ENCODE data around the gene PGLYRP3. TPM values are rescaled to one million over a fixed set of nuclear protein-coding genes. Genes with fewer than 3 reads are reported as not detected.

Gene PGLYRP3
- total and polyA plus RNA-seq, 9 of the 15 experiments (the other 6 are each of a cell fraction or from before 2014, with no cell fraction given): not detected

DNA sequence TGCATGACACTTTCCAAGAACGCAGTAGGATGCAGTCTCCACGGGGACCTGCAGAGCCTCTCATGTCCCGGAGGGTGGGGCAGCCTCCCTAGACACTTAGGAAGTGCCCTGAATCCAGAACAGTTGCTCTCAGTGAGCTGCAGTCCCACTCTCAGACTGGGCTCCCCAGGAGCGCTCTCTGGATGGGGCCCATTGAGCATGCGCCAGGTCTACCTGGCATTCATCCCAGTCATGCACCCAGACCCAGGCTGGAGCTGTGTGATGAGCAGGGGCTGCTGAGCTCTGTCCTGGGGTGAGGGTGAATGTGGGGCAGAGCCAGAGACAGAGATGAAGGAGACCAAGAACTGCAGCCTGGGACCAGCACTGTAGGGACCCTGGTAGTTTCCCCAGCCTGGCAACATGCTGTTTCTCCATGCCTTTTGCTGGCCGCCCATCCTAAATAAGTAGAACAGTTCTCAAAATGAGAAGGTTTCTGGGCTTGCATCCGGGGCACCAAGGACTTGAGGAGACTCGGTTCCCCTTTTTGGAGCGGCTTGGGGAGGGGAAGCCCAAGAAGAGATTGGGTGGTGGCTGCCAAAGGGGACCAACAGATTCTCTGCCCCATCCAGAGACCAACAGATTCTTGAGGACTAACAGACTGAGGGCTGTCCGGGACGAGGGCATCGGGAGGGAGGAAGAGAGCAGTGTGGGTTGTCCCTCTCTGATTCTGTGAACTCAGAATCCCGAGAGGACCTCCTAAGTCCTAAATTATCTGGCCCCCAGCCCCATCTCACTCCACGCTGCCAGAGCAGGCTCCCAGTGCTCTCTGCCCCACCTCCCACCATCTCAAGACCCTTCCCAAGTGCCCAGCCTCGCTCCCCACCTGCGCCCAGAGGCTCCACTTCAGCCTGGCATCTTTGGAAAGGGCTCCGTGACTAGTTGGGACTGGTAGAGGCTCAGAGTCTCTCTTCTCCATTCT lies 36.9 kb upstream of the PGLYRP3 start:
- Histone ChIP-seq H4K20me1 (replicated peaks; ENCODE audit: control insufficient read depth, insufficient read depth, low read length) (peaks cover 4% of the 10 kb centered on the region), H3K27me3 (ENCODE audit: control insufficient read depth in 2 of 2, insufficient read depth in 2 of 2, low read length in 2 of 2) (peaks cover 3 to 15% of the 10 kb centered on the region in 2 experiments; a peak in 3 of 5 replicates), H3K4me2 (ENCODE audit: insufficient read depth, low read length) (no peak overlapping the region), H3K9ac (ENCODE audit: insufficient read depth in 1 of 2, low read depth in 2 of 2, low read length in 2 of 2) (no peak overlapping the region), H3K9me3 (replicated peaks; ENCODE audit: control insufficient read depth, insufficient read depth, low read depth, low read length) (no peaks in the 10 kb centered on the region), H3K79me2 (ENCODE audit: control insufficient read depth, insufficient read depth, low read length) (no peaks in the 10 kb centered on the region), H3K4me1 (replicated peaks in 1 of 2; ENCODE audit: control insufficient read depth in 2 of 2, insufficient read depth in 2 of 2, low read length in 2 of 2) (peaks cover 8 to 12% of the 10 kb centered on the region in 2 experiments), H2AFZ (ENCODE audit: low read depth, low read length) (no peak overlapping the region), H3K4me3 (no peak overlapping the region), H3K36me3 (ENCODE audit: control insufficient read depth, insufficient read depth, low read length) (no peaks in the 10 kb centered on the region), H3K9me1 (ENCODE audit: control insufficient read depth, insufficient read depth, low read length) (no peaks in the 10 kb centered on the region), H3K27ac (ENCODE audit: extremely low read depth, low read depth, low read length) (no peak overlapping the region)
- in situ Hi-C loops (cut with MboI) (loop anchor here (5.0 to 10.0 kb wide), 2 partner anchors 158 to 405 kb away; no protein-coding TSS in a partner anchor), intact Hi-C loops (cut with micrococcal nuclease) (loop anchor here (10.0 kb wide), 2 partner anchors 415 to 635 kb away; partner anchors contain the start of gene RAB13)
- ATAC-seq: peak; percentile 26
- no TSS peak for BruUV-seq (replicated peaks)
- no peak for FAIRE-seq
- WGBS (ENCODE audit: insufficient coverage, low coverage, missing lambda C conversion rate): 18% methylated on average over 17 of the region's 17 CpGs
- POLR2A ChIA-PET: interaction anchor here (0.7 to 2.6 kb wide), 4 partner anchors 85 to 183 kb away, joined by 3 to 9 read pairs (median 3); no protein-coding TSS in a partner anchor
- CTCF ChIA-PET (ENCODE audit: low intra/inter-chr PET ratio): interaction anchor here (0.6 kb wide), 1 partner anchor 25 kb away, joined by 3 read pairs; no protein-coding TSS in a partner anchor
- TF ChIP-seq, protein P1, sequence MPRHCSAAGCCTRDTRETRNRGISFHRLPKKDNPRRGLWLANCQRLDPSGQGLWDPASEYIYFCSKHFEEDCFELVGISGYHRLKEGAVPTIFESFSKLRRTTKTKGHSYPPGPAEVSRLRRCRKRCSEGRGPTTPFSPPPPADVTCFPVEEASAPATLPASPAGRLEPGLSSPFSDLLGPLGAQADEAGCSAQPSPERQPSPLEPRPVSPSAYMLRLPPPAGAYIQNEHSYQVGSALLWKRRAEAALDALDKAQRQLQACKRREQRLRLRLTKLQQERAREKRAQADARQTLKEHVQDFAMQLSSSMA (CRISPR knock-in tag; IDR thresholded peaks at IDR 0.05): no peak
- TF ChIP-seq MAFG (tag; conservative IDR thresholded peaks at IDR 0.05) (no peak), NRF1 (conservative IDR thresholded peaks at IDR 0.05 in 1 of 2, IDR thresholded peaks at IDR 0.05 in 1 of 2) (peak; percentile 73 to 78)
- DNase-seq (ENCODE audit: extremely low read depth in 1 of 4, low spot score in 3 of 4): peak in 1 of 4 experiments; percentile 20

All from K562 (cell line).